ENCODE results near the gene RNU4-1. TPM values are rescaled to one million over a fixed set of nuclear protein-coding genes. Genes with fewer than 3 reads are reported as not detected.
"Not testable (repeated sequence)": the region's sequence is repeated elsewhere in the genome, so short reads cannot be mapped to it uniquely, and the experiment has no call there.

The RNU4-1 gene
- total RNA-seq, 2 experiments from 2014 or later = under 0.01 to 3,289 TPM

DNA sequence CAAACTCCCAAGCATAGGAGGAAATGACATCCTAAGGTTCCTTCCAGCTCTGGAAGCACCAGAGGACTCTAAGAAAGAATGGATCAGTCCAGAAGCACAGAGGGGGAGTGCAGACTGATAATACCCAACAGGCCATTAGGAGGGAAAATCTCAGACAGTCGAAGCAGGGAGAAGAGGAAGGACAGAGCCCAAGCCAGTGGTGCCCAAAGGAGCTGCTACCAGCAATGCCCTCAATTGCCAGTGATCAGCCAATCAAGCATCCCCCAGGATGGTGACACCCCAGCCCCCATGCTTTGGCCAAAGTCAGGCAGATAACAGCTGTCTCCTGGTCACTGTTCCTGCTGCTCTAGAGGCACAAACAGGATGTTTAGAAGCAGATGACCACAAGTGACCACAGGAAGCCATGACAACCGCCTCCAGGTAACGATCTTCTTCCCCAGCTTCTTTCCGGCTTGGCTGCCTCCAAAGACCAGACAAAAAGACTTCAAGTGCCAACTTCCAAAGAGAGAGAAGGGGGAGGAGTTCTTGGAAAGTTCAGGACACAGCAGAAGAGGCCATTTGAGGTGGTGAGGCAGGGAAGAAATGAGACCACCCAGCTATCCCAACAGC, 43.7 kb downstream of the RNU4-1 start:
- Histone ChIP-seq H2AFZ (ENCODE audit: low read length) (no peak overlapping the region), H4K20me1 (ENCODE audit: insufficient read depth, low read length) (no peaks in the 10 kb centered on the region), H3K79me2 (ENCODE audit: insufficient read depth, low read depth, low read length) (no peaks in the 10 kb centered on the region), H3K9me2 (ENCODE audit: insufficient read depth, low read length) (no peaks in the 10 kb centered on the region), H3K36me3 (ENCODE audit: insufficient read depth, low read length) (no peaks in the 10 kb centered on the region), H3K27ac (ENCODE audit: low read depth, low read length, poor library complexity, severe bottlenecking) (no peak overlapping the region), H3K4me1 (ENCODE audit: insufficient read depth, low read length, poor library complexity, severe bottlenecking) (peaks cover 8% of the 10 kb centered on the region), H3K4me3 (ENCODE audit: low read depth, low read length, poor library complexity, severe bottlenecking) (no peak overlapping the region), H3K4me2 (ENCODE audit: low read length) (no peak overlapping the region), H3K9me3 (ENCODE audit: low read length) (no peaks in the 10 kb centered on the region)
- POLR2A ChIA-PET = interaction anchor here (0.6 to 1.1 kb wide), 6 partner anchors 14 to 1176 kb away, joined by 3 to 5 read pairs (median 3); no protein-coding TSS in a partner anchor
- no TSS peak for BruUV-seq (replicated peaks)
- CTCF ChIA-PET (ENCODE audit: unreplicated experiment) = interaction anchor here (1.0 kb wide), 1 partner anchor 21 kb away, joined by 4 read pairs; no protein-coding TSS in a partner anchor
- no peak for DNase-seq (ENCODE audit: low spot score)
- TF ChIP-seq EZH2phosphoT487 (IDR thresholded peaks at IDR 0.05; ENCODE audit: borderline replicate concordance, low read depth, low read length) = no peak
- TF ChIP-seq, protein P1, sequence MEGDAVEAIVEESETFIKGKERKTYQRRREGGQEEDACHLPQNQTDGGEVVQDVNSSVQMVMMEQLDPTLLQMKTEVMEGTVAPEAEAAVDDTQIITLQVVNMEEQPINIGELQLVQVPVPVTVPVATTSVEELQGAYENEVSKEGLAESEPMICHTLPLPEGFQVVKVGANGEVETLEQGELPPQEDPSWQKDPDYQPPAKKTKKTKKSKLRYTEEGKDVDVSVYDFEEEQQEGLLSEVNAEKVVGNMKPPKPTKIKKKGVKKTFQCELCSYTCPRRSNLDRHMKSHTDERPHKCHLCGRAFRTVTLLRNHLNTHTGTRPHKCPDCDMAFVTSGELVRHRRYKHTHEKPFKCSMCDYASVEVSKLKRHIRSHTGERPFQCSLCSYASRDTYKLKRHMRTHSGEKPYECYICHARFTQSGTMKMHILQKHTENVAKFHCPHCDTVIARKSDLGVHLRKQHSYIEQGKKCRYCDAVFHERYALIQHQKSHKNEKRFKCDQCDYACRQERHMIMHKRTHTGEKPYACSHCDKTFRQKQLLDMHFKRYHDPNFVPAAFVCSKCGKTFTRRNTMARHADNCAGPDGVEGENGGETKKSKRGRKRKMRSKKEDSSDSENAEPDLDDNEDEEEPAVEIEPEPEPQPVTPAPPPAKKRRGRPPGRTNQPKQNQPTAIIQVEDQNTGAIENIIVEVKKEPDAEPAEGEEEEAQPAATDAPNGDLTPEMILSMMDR (conservative IDR thresholded peaks at IDR 0.05; ENCODE audit: low read length) = no peak
- intact Hi-C loops (cut with micrococcal nuclease; ENCODE audit: unreplicated experiment) = no loop called here

DNA sequence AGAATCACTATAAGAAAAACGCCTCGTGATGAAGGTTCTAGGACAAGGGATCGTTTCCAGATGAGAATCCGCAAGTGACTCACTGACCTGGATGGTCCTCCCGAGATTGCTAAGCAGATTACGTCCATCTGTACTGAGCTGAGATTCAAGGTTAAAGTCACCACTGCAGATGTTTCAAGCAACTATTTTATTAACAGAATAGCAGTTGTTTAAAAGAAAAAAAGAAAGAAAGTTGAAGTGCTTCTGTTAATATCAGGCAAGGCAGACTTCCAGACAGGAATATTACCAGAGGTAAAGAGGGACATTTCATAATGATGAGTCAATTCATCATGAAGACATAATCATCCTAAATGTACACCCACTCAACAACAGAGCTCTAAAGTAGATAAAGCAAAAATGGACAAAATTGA, 45.4 kb downstream of the RNU4-1 start:
- H3K4me2 ChIP-seq (ENCODE audit: low read length) = no peak overlapping the region
- TF ChIP-seq, protein P1 (conservative IDR thresholded peaks at IDR 0.05; ENCODE audit: low read length) = no peak
- no peak for TF ChIP-seq EZH2phosphoT487 (IDR thresholded peaks at IDR 0.05; ENCODE audit: borderline replicate concordance, low read depth, low read length)
- peaks cover 8% of the 10 kb centered on the region for H3K4me1 ChIP-seq (ENCODE audit: insufficient read depth, low read length, poor library complexity, severe bottlenecking)
- H3K36me3 ChIP-seq (ENCODE audit: insufficient read depth, low read length) = no peaks in the 10 kb centered on the region
- no peaks in the 10 kb centered on the region for H3K9me2 ChIP-seq (ENCODE audit: insufficient read depth, low read length)
- intact Hi-C loops (cut with micrococcal nuclease; ENCODE audit: unreplicated experiment) = no loop called here
- no peak for DNase-seq (ENCODE audit: low spot score)
- ChIA-PET CTCF (ENCODE audit: unreplicated experiment) (no interaction called here), POLR2A (interaction anchor here (0.7 to 1.2 kb wide), 3 partner anchors 14 to 340 kb away, joined by 4 read pairs; no protein-coding TSS in a partner anchor)
- no peaks in the 10 kb centered on the region for H3K79me2 ChIP-seq (ENCODE audit: insufficient read depth, low read depth, low read length)
- no peak overlapping the region for H3K27ac ChIP-seq (ENCODE audit: low read depth, low read length, poor library complexity, severe bottlenecking)
- no peak overlapping the region for H3K4me3 ChIP-seq (ENCODE audit: low read depth, low read length, poor library complexity, severe bottlenecking)
- BruUV-seq (replicated peaks) = no TSS peak
- no peak overlapping the region for H2AFZ ChIP-seq (ENCODE audit: low read length)
- no peaks in the 10 kb centered on the region for H4K20me1 ChIP-seq (ENCODE audit: insufficient read depth, low read length)
- H3K9me3 ChIP-seq (ENCODE audit: low read length) = no peaks in the 10 kb centered on the region

DNA sequence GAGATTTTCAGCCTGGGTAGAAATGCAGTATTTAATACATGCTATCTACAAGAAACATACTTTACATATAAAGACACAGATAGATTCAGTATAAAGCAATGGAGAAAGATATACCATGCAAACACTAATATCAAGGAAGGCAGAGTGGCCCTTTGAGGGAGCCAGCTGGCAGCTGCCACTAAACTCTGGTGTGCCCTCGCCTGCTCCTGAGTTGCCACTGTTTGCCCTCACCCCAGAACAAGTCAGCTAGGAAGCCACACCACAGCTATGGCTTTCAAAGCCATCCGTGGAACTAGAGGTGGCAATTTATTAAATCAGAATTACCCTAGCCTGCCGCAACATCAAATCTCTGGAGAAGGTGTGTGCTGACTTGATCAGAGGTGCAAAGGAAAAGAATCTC, 45.9 kb downstream of the RNU4-1 start:
- BruUV-seq (replicated peaks) = no TSS peak
- intact Hi-C loops (cut with micrococcal nuclease; ENCODE audit: unreplicated experiment) = no loop called here
- Histone ChIP-seq H3K9me2 (ENCODE audit: insufficient read depth, low read length) (no peaks in the 10 kb centered on the region), H3K9me3 (ENCODE audit: low read length) (no peaks in the 10 kb centered on the region), H3K36me3 (ENCODE audit: insufficient read depth, low read length) (no peaks in the 10 kb centered on the region), H3K79me2 (ENCODE audit: insufficient read depth, low read depth, low read length) (no peaks in the 10 kb centered on the region), H2AFZ (ENCODE audit: low read length) (no peak overlapping the region), H4K20me1 (ENCODE audit: insufficient read depth, low read length) (no peaks in the 10 kb centered on the region), H3K27ac (ENCODE audit: low read depth, low read length, poor library complexity, severe bottlenecking) (no peak overlapping the region), H3K4me2 (ENCODE audit: low read length) (no peak overlapping the region), H3K4me1 (ENCODE audit: insufficient read depth, low read length, poor library complexity, severe bottlenecking) (peaks cover 8% of the 10 kb centered on the region), H3K4me3 (ENCODE audit: low read depth, low read length, poor library complexity, severe bottlenecking) (no peak overlapping the region)
- no peak for TF ChIP-seq EZH2phosphoT487 (IDR thresholded peaks at IDR 0.05; ENCODE audit: borderline replicate concordance, low read depth, low read length)
- TF ChIP-seq, protein P1 (conservative IDR thresholded peaks at IDR 0.05; ENCODE audit: low read length) = no peak
- ChIA-PET POLR2A (interaction anchor here (0.6 to 1.2 kb wide), 2 partner anchors 44 to 78 kb away, joined by 4 to 5 read pairs; no protein-coding TSS in a partner anchor), CTCF (ENCODE audit: unreplicated experiment) (no interaction called here)
- no peak for DNase-seq (ENCODE audit: low spot score)

DNA sequence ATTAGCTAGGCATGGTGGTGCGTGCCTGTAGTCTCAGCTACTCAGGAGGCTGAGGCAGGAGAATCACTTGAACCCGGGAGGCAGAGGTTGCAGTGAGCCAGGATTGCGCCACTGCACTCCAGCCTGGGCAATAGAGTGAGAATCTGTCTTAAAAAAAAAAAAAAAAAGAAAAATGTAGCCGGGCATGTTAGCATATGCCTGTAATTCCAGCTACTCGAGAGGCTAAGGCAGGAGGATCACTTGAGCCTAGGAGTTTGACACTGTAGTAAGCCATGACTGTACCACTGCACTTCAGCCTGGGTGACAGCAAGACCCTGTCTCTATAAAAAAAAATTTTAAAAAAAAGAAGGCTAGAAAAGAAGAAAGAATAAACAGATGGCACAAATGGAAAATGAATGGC, 46.3 kb downstream of the RNU4-1 start:
- CTCF ChIA-PET (ENCODE audit: unreplicated experiment); H3K4me3 ChIP-seq (ENCODE audit: low read depth, low read length, poor library complexity, severe bottlenecking); intact Hi-C loops (cut with micrococcal nuclease; ENCODE audit: unreplicated experiment); H3K4me1 ChIP-seq (ENCODE audit: insufficient read depth, low read length, poor library complexity, severe bottlenecking); H3K27ac ChIP-seq (ENCODE audit: low read depth, low read length, poor library complexity, severe bottlenecking); DNase-seq (ENCODE audit: low spot score); H3K9me3 ChIP-seq (ENCODE audit: low read length); BruUV-seq (replicated peaks); H3K36me3 ChIP-seq (ENCODE audit: insufficient read depth, low read length); H4K20me1 ChIP-seq (ENCODE audit: insufficient read depth, low read length); H3K79me2 ChIP-seq (ENCODE audit: insufficient read depth, low read depth, low read length); H3K4me2 ChIP-seq (ENCODE audit: low read length); H3K9me2 ChIP-seq (ENCODE audit: insufficient read depth, low read length); H2AFZ ChIP-seq (ENCODE audit: low read length): not testable (repeated sequence)
- POLR2A ChIA-PET = interaction anchor here (0.6 kb wide), 1 partner anchor 78 kb away, joined by 5 read pairs; no protein-coding TSS in a partner anchor

All from OCI-LY7 (cell line).